ENCODE results near the gene MAFG.

MAFG gene

GRCh38 chr17:81888988-81889595, 38.4 kb downstream of the MAFG start:
- no peak for DNase-seq
- WGBS (ENCODE audit: extremely low coverage, insufficient coverage, low lambda C conversion rate) = no CpG with 5 or more reads among the region's 16 CpGs

DNA sequence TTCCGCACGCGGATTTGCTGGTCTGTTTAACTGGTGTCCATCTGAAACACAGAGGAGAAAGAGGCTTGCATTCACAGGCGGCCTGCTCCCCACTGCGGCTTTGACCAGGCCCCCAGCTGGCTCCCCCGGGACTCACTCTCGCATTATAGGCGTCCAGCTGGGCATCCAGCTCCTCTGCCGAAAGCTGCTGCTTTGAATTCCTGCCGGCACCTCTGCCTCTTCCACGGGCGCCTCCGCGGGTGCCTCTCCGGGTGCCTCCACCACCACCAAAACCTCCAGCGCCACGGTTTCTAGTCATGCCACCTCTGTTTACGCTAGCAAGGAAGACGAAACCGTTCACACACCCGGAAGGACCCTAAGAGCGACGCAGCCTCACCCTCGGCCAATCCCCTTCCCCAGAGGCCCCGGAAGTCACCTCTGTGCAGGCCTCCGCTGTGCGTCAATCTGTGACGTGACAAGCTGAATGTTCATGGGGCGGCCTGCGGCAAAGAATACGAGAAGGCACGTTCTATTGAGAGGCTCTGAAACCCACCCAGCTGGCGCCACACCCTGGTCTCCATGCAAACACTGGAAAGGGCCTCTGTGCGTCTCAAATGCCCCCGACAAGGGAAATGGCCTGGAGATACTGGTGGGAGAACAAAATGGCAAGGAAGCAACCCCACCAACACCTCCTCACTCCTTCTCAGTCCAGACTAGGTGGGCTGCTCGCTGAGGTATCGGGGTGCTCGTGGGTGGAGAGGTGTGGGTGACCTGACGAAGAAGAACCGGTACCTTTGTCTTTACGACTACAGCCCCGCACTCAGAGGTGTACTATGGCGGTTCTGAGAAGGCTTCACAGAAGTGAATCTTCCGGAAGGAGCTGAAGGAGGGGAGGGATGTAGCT, 39.2 kb downstream of the MAFG start:
- Histone ChIP-seq H3K9ac (ENCODE audit: low read length) (no peak overlapping the region), H3K27me3 (ENCODE audit: insufficient read depth, low read length, poor library complexity) (no peaks in the 10 kb centered on the region), H3K4ac (ENCODE audit: low read depth, low read length) (no peak overlapping the region), H3K79me1 (ENCODE audit: low read length) (peaks cover 34% of the 10 kb centered on the region), H3K27ac (ENCODE audit: low read depth, low read length) (no peak overlapping the region), H3K56ac (ENCODE audit: low read length) (no peak overlapping the region), H2AK5ac (ENCODE audit: low read length) (no peak overlapping the region), H3K36me3 (ENCODE audit: control insufficient read depth, insufficient read depth, low read length) (peaks cover 31% of the 10 kb centered on the region), H3K4me2 (ENCODE audit: low read length) (no peak overlapping the region), H3K23ac (ENCODE audit: low read length) (no peak overlapping the region), H3K18ac (ENCODE audit: low read length) (no peak overlapping the region), H4K8ac (ENCODE audit: low read depth, low read length) (no peak overlapping the region), H3K4me3 (ENCODE audit: low read length) (no peak overlapping the region), H2BK120ac (ENCODE audit: low read depth, low read length) (no peak overlapping the region), H2BK15ac (replicated peaks; ENCODE audit: low read depth) (no peak overlapping the region), H2BK5ac (ENCODE audit: low read length) (no peak overlapping the region), H3K4me1 (ENCODE audit: control insufficient read depth, low read depth, low read length) (no peaks in the 10 kb centered on the region), H3K79me2 (ENCODE audit: control insufficient read depth, insufficient read depth, low read length) (peaks cover 40% of the 10 kb centered on the region), H4K5ac (ENCODE audit: low read length) (no peak overlapping the region)
- no peak for DNase-seq
- WGBS (ENCODE audit: extremely low coverage, insufficient coverage, low lambda C conversion rate) = no CpG with 5 or more reads among the region's 44 CpGs

More at GRCh38 chr17:81888988-81889595, 38.4 kb downstream of the MAFG start:
- Histone ChIP-seq H3K4me1 (ENCODE audit: control insufficient read depth, low read depth, low read length) (no peaks in the 10 kb centered on the region), H3K79me2 (ENCODE audit: control insufficient read depth, insufficient read depth, low read length) (peaks cover 40% of the 10 kb centered on the region), H3K27ac (ENCODE audit: low read depth, low read length) (no peak overlapping the region), H3K18ac (ENCODE audit: low read length) (no peak overlapping the region), H3K4ac (ENCODE audit: low read depth, low read length) (no peak overlapping the region), H2BK5ac (ENCODE audit: low read length) (no peak overlapping the region), H3K36me3 (ENCODE audit: control insufficient read depth, insufficient read depth, low read length) (peaks cover 30% of the 10 kb centered on the region), H3K9ac (ENCODE audit: low read length) (no peak overlapping the region), H2AK5ac (ENCODE audit: low read length) (no peak overlapping the region), H4K5ac (ENCODE audit: low read length) (no peak overlapping the region), H3K79me1 (ENCODE audit: low read length) (peaks cover 34% of the 10 kb centered on the region), H2BK120ac (ENCODE audit: low read depth, low read length) (no peak overlapping the region), H3K27me3 (ENCODE audit: insufficient read depth, low read length, poor library complexity) (no peaks in the 10 kb centered on the region), H2BK15ac (replicated peaks; ENCODE audit: low read depth) (no peak overlapping the region), H4K8ac (ENCODE audit: low read depth, low read length) (no peak overlapping the region), H3K56ac (ENCODE audit: low read length) (no peak overlapping the region), H3K4me3 (ENCODE audit: low read length) (no peak overlapping the region), H3K23ac (ENCODE audit: low read length) (no peak overlapping the region), H3K4me2 (ENCODE audit: low read length) (no peak overlapping the region)

- H3K56ac ChIP-seq (ENCODE audit: low read length) = no peak overlapping the region
- no peak overlapping the region for H2BK15ac ChIP-seq (replicated peaks; ENCODE audit: low read depth)
- no peak overlapping the region for H3K4me3 ChIP-seq (ENCODE audit: low read length)
- H3K27ac ChIP-seq (ENCODE audit: low read depth, low read length) = no peak overlapping the region
- no CpG with 5 or more reads among the region's 11 CpGs for WGBS (ENCODE audit: extremely low coverage, insufficient coverage, low lambda C conversion rate)
- H2AK5ac ChIP-seq (ENCODE audit: low read length) = no peak overlapping the region
- H3K79me2 ChIP-seq (ENCODE audit: control insufficient read depth, insufficient read depth, low read length) = peaks cover 39% of the 10 kb centered on the region
- no peaks in the 10 kb centered on the region for H3K4me1 ChIP-seq (ENCODE audit: control insufficient read depth, low read depth, low read length)
- peaks cover 31% of the 10 kb centered on the region for H3K36me3 ChIP-seq (ENCODE audit: control insufficient read depth, insufficient read depth, low read length)
- H3K23ac ChIP-seq (ENCODE audit: low read length) = no peak overlapping the region
- no peaks in the 10 kb centered on the region for H3K27me3 ChIP-seq (ENCODE audit: insufficient read depth, low read length, poor library complexity)
- no peak overlapping the region for H4K5ac ChIP-seq (ENCODE audit: low read length)
- no peak overlapping the region for H3K4ac ChIP-seq (ENCODE audit: low read depth, low read length)
- H3K79me1 ChIP-seq (ENCODE audit: low read length) = peaks cover 34% of the 10 kb centered on the region
- H4K8ac ChIP-seq (ENCODE audit: low read depth, low read length) = no peak overlapping the region
- no peak overlapping the region for H3K18ac ChIP-seq (ENCODE audit: low read length)
- no peak for DNase-seq
- H2BK5ac ChIP-seq (ENCODE audit: low read length) = no peak overlapping the region
- H3K4me2 ChIP-seq (ENCODE audit: low read length) = no peak overlapping the region
- no peak overlapping the region for H2BK120ac ChIP-seq (ENCODE audit: low read depth, low read length)
- no peak overlapping the region for H3K9ac ChIP-seq (ENCODE audit: low read length)
Measured at GRCh38 chr17:81885869-81886548, 41.5 kb downstream of the MAFG start.

GRCh38 chr17:81885454-81885853, 42.1 kb downstream of the MAFG start:
- H2BK120ac ChIP-seq (ENCODE audit: low read depth, low read length) = no peak overlapping the region
- H3K4ac ChIP-seq (ENCODE audit: low read depth, low read length) = no peak overlapping the region
- H3K4me2 ChIP-seq (ENCODE audit: low read length) = no peak overlapping the region
- DNase-seq = no peak
- WGBS (ENCODE audit: extremely low coverage, insufficient coverage, low lambda C conversion rate) = no CpG with 5 or more reads among the region's 10 CpGs
- H3K79me1 ChIP-seq (ENCODE audit: low read length) = peaks cover 33% of the 10 kb centered on the region
- no peak overlapping the region for H2BK15ac ChIP-seq (replicated peaks; ENCODE audit: low read depth)
- H3K4me1 ChIP-seq (ENCODE audit: control insufficient read depth, low read depth, low read length) = no peaks in the 10 kb centered on the region
- no peak overlapping the region for H3K27ac ChIP-seq (ENCODE audit: low read depth, low read length)
- no peak overlapping the region for H4K5ac ChIP-seq (ENCODE audit: low read length)
- H3K36me3 ChIP-seq (ENCODE audit: control insufficient read depth, insufficient read depth, low read length) = peaks cover 31% of the 10 kb centered on the region
- no peak overlapping the region for H3K9ac ChIP-seq (ENCODE audit: low read length)
- H3K4me3 ChIP-seq (ENCODE audit: low read length) = no peak overlapping the region
- H2BK5ac ChIP-seq (ENCODE audit: low read length) = no peak overlapping the region
- no peak overlapping the region for H3K18ac ChIP-seq (ENCODE audit: low read length)
- peaks cover 34% of the 10 kb centered on the region for H3K79me2 ChIP-seq (ENCODE audit: control insufficient read depth, insufficient read depth, low read length)
- H4K8ac ChIP-seq (ENCODE audit: low read depth, low read length) = no peak overlapping the region
- H3K23ac ChIP-seq (ENCODE audit: low read length) = no peak overlapping the region
- H3K56ac ChIP-seq (ENCODE audit: low read length) = no peak overlapping the region
- no peak overlapping the region for H2AK5ac ChIP-seq (ENCODE audit: low read length)
- H3K27me3 ChIP-seq (ENCODE audit: insufficient read depth, low read length, poor library complexity) = no peaks in the 10 kb centered on the region

DNA sequence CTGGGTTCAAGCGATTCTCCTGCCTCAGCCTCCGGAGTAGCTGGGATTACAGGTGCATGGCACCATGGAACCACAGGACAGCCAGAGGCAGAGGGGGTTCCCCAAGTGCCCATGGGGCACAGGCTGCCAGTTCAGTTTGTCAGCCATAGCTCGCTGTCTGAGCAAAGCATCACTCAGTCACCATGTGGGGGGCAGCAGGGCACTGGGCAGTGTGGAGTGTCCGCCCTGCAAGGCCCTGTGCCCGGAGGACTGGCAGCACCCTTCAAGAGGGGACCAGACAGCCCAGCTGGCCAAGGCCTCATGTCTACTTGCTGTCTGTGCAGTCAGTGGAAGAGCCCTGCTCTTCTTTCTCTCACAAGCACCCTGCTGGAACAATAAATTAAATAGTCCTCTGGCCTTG, 42.6 kb downstream of the MAFG start:
- no CpG with 5 or more reads among the region's 5 CpGs for WGBS (ENCODE audit: extremely low coverage, insufficient coverage, low lambda C conversion rate)

More for the DNA sequence above, 42.6 kb downstream of the MAFG start:
- no peak overlapping the region for H3K9ac ChIP-seq (ENCODE audit: low read length)
- H3K79me1 ChIP-seq (ENCODE audit: low read length) = peaks cover 29% of the 10 kb centered on the region
- no peak overlapping the region for H2BK5ac ChIP-seq (ENCODE audit: low read length)
- peaks cover 29% of the 10 kb centered on the region for H3K79me2 ChIP-seq (ENCODE audit: control insufficient read depth, insufficient read depth, low read length)
- no peaks in the 10 kb centered on the region for H3K27me3 ChIP-seq (ENCODE audit: insufficient read depth, low read length, poor library complexity)
- H2AK5ac ChIP-seq (ENCODE audit: low read length) = no peak overlapping the region
- H3K4me2 ChIP-seq (ENCODE audit: low read length) = no peak overlapping the region
- H3K36me3 ChIP-seq (ENCODE audit: control insufficient read depth, insufficient read depth, low read length) = peaks cover 31% of the 10 kb centered on the region
- H3K4me1 ChIP-seq (ENCODE audit: control insufficient read depth, low read depth, low read length) = no peaks in the 10 kb centered on the region
- H4K8ac ChIP-seq (ENCODE audit: low read depth, low read length) = no peak overlapping the region
- no peak overlapping the region for H3K18ac ChIP-seq (ENCODE audit: low read length)
- no peak overlapping the region for H4K5ac ChIP-seq (ENCODE audit: low read length)
- no peak overlapping the region for H3K23ac ChIP-seq (ENCODE audit: low read length)
- no peak overlapping the region for H2BK120ac ChIP-seq (ENCODE audit: low read depth, low read length)
- no peak overlapping the region for H3K4ac ChIP-seq (ENCODE audit: low read depth, low read length)
- no peak overlapping the region for H3K27ac ChIP-seq (ENCODE audit: low read depth, low read length)
- no peak overlapping the region for H3K4me3 ChIP-seq (ENCODE audit: low read length)
- H2BK15ac ChIP-seq (replicated peaks; ENCODE audit: low read depth) = no peak overlapping the region
- no peak overlapping the region for H3K56ac ChIP-seq (ENCODE audit: low read length)
- DNase-seq = no peak

All from mesendoderm (in vitro differentiated cells).